Coronary artery (tissue), 2 donors: ENCODE data around the gene CSK.

Experiments
- DNase-seq: peaks from one replicate; pipeline ENCODE4 v3.0.0-alpha.2; 2017; ENCODE audit warnings: low spot score
- H3K27ac ChIP-seq, 2 donors: fragments of 200-600 bp; sonication (generic); one replicate each; pipeline ENCODE4 v1.5.1; 2016 to 2019
- H3K4me3 ChIP-seq: fragments of 200-600 bp; sonication (generic); 2 replicates; pipeline ENCODE4 v1.5.1; 2016; ENCODE audit warnings: mild to moderate bottlenecking, moderate library complexity
- TF ChIP-seq, protein P1 (sequence below): fragments of 200-600 bp; sonication (generic); IDR thresholded peaks from one replicate; pipeline ENCODE4 v1.5.1; 2019; ENCODE audit warnings: antibody characterized with exemption

The CSK gene

DNA sequence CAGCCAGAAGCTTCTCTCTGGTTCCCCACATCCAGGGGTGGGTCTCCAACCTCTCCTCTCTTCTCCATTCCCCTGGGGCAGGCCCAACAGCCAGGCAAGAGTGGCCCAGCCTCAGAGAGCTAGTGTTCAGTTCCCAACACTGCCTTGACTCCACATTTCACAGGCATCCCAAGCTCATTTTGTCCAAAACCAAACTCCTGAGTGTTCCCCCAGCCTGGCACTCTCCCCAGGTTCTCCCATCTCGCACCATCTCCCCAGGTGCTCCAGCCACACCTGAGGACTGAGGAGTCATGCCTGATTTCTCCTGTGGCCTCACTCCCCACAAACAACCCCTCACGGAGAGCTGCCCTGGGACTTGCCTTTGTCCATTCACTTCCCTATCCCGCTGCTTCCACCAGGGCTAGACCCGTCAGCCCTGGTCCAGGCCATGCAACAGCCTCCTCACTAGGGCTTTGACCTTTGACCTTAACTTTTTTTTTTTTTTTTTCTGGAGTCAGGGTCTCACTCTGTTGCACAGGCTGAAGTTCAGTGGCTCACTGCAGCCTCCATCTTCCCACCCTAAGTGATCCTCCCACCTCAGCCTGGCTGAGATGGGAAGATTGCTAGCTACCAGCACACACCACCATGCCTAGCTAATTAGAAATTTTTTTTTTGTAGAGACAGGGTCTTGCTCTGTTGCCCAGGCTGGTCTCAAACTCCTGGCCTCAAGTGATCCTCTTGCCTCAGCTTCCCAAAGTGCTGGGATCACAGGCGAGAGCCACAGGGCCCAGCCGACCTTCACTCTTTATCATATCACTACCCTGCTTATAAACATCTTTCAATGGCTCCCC lies 3.9 kb upstream of the CSK start:
- DNase-seq = no peak
- H3K27ac ChIP-seq = peak overlapping the region in 1 of 2 donors; percentile 37
- no peak overlapping the region for H3K4me3 ChIP-seq
- TF ChIP-seq, protein P1, sequence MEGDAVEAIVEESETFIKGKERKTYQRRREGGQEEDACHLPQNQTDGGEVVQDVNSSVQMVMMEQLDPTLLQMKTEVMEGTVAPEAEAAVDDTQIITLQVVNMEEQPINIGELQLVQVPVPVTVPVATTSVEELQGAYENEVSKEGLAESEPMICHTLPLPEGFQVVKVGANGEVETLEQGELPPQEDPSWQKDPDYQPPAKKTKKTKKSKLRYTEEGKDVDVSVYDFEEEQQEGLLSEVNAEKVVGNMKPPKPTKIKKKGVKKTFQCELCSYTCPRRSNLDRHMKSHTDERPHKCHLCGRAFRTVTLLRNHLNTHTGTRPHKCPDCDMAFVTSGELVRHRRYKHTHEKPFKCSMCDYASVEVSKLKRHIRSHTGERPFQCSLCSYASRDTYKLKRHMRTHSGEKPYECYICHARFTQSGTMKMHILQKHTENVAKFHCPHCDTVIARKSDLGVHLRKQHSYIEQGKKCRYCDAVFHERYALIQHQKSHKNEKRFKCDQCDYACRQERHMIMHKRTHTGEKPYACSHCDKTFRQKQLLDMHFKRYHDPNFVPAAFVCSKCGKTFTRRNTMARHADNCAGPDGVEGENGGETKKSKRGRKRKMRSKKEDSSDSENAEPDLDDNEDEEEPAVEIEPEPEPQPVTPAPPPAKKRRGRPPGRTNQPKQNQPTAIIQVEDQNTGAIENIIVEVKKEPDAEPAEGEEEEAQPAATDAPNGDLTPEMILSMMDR = no peak

DNA sequence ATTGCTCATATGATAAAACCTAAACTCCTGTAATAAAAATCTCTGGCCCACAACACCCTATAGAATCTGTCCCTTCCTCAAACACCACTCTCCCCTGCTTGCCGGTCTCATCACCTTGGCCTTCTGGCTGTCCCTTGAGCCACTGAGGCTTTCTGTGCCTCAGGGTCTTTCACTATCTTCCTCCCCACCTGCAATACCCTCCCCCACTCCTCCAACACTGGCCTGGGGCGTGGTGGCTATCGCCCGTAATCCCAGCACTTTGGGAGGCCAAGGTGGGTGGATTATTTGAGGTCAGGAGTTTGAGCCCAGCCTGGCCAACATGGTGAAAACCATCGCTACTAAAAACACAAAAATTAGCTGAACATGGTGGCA lies 3.3 kb upstream of the CSK start:
- no peak for DNase-seq
- TF ChIP-seq, protein P1 = no peak
- H3K4me3 ChIP-seq = no peak overlapping the region
- no peak overlapping the region for H3K27ac ChIP-seq

DNA sequence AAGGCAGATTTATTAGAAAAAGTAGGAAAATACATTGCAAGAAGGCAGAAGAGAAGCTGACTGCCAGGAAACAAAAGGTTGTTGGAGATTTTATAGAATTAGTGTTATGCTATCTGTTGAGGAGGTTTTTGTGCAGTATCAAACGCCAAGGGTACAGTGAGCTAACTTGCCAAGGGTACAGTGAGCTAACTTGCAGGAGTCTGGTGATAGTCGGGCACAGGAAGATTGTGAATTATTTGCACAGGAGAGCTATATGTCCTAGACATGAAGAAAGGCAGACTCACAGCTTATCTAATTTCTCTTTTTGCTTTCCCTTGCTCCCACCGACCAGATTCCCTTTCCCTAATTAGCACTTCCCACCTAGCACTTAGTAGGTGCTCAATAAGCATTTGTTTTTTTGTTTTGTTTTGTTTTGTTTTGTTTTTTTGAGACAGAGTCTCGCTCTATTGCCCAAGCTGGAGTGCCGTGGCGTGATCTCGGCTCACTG lies 2.7 kb upstream of the CSK start:
- H3K27ac ChIP-seq = no peak overlapping the region

DNA sequence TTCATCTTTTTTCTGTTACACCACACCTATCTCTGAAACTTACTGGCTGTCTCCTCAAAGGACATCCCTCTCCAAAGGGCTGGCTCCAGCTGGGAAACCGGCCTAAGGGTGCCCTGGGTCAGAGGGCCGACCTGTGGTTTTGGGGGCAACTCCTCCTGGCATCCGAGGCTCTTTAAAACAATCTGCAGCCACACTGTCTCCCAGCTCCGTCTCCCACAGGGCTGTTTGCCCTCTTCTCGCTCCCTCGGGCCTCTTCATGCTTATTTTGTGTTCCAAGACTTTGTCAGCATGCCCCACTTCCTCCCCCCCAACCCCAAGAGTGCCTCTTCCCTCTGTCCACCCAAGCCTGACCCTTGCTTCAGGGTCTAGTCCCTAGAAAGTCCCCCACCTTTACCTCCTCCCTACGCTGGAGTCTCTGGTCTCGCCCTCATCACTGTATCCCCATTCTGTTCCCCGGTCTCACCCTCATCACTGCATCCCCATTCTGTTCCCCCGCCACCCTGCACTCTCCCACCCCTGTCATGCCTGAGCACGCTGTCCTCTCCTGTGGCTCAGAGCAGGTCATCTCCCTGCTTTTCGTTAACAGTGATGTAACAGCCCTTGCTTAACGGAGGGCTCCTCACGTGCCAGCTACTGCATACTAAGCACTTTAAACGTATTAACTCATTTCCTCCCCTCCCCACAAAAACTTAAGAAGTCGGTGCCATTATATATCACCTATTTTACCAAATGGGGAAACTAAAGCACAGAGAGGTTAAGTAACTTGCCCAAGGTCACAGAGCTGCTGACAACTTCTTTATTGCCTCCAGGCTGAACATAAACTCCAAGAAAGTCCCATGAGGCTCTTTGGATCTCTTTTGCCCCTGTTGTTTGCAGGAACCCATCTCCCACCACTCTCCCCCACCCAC lies 1.1 kb upstream of the CSK start:
- H3K4me3 ChIP-seq = peak overlapping the region; percentile 95
- H3K27ac ChIP-seq = peak overlapping the region in 1 of 2 donors; percentile 1
- DNase-seq = no peak
- TF ChIP-seq, protein P1 = no peak

More for the DNA sequence above, 2.7 kb upstream of the CSK start:
- TF ChIP-seq, protein P1 = no peak
- DNase-seq = no peak
- no peak overlapping the region for H3K4me3 ChIP-seq

DNA sequence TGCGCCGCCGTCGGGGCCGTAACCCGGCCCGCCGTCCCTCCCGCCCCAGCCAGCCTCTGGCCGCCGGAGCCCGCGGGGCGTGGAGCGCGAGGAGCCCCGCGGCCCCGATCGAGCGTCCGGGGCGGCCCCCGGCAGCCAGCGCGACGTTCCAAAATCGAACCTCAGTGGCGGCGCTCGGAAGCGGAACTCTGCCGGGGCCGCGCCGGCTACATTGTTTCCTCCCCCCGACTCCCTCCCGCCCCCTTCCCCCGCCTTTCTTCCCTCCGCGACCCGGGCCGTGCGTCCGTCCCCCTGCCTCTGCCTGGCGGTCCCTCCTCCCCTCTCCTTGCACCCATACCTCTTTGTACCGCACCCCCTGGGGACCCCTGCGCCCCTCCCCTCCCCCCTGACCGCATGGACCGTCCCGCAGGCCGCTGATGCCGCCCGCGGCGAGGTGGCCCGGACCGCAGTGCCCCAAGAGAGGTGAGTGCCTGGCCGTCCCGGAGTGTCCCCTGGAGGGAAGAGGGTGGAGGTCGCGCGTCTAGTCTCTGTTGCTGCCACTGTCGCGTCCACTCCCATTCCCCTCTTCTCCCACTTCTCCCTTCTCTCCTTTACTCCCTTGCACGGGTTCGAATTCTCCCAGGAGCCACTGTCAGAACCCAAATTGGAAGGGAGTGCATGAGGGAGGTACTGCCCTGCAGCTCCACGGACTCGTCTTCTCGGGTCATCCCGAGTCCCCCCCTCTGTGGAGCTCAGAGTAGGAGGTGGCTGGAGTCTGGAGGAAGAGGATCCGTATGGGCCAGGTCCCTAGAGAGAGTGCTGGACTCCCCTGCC lies 585 bp downstream of the CSK start:
- Histone ChIP-seq H3K4me3 (peak overlapping the region; percentile 95), H3K27ac (peak overlapping the region; percentile 65 to 97)
- TF ChIP-seq, protein P1 = no peak
- DNase-seq = no peak

DNA sequence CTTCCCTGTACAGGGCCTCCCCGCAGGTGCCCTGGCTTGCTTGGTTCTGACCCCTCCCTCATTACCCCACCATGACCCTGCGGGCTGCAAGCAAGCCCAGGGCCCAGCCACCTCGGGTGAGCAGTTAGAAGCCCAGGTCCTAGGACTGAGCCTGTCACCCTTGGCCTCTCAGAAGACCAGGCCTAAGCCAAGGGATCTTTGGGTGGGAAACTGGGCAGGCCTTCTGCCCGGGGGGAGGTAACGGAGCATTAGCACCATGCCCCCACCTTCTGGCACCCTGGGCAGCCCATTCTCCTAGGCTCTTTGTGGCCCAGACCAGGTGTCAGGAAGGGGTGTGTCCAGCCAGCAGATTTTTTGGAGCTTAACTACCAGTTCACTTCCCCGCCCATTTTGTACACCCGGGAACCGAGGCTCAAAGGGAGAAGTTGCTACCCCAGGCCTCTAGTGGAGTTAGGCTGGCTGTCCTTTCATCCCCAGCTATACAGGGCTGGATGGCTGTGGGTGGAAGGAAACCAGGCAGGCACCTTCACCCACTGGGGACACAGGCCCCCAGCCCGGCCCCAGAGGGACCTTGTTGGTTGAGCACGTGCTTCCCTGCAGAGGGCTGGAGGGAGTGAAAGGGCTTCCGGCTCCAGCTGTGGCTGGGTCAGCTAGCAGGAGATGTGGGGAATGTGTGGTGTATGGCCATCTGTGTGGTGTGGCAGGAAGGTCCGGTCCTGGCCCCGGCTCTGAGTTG lies 1.4 kb downstream of the CSK start:
- Histone ChIP-seq H3K4me3 (peak overlapping the region; percentile 95), H3K27ac (peak overlapping the region; percentile 65 to 97)
- TF ChIP-seq, protein P1 = no peak
- no peak for DNase-seq
